ENCODE measurements around the gene RANBP9. TPM values are rescaled to one million over a fixed set of nuclear protein-coding genes. Genes with fewer than 3 reads are reported as not detected.

RANBP9 gene
- total and polyA plus RNA-seq, 2 of the 13 experiments (the other 11 are each of a cell fraction or from before 2014, with no cell fraction given) = 26.6 to 30.6 TPM

- TF ChIP-seq, protein P1, sequence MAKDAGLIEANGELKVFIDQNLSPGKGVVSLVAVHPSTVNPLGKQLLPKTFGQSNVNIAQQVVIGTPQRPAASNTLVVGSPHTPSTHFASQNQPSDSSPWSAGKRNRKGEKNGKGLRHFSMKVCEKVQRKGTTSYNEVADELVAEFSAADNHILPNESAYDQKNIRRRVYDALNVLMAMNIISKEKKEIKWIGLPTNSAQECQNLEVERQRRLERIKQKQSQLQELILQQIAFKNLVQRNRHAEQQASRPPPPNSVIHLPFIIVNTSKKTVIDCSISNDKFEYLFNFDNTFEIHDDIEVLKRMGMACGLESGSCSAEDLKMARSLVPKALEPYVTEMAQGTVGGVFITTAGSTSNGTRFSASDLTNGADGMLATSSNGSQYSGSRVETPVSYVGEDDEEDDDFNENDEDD (CRISPR knock-in tag; IDR thresholded peaks at IDR 0.05; ENCODE audit: borderline replicate concordance) = no peak
- TF ChIP-seq GRHL1 (CRISPR knock-in tag; conservative IDR thresholded peaks at IDR 0.05) (no peak), ELF4 (CRISPR knock-in tag; IDR thresholded peaks at IDR 0.05; ENCODE audit: borderline replicate concordance) (no peak; the same call in 1 of the 2 replicates), ATF4 (CRISPR knock-in tag; IDR thresholded peaks at IDR 0.05) (no peak), ZNF18 (CRISPR knock-in tag; IDR thresholded peaks at IDR 0.05; ENCODE audit: insufficient replicate concordance) (no peak), RFXANK (CRISPR knock-in tag; IDR thresholded peaks at IDR 0.05) (no peak), MAF1 (CRISPR knock-in tag; IDR thresholded peaks at IDR 0.05; ENCODE audit: borderline replicate concordance) (no peak), ATF5 (CRISPR knock-in tag; IDR thresholded peaks at IDR 0.05; ENCODE audit: low read depth) (no peak), NR2F6 (IDR thresholded peaks at IDR 0.05) (no peak), NR2F6 (CRISPR knock-in tag; IDR thresholded peaks at IDR 0.05) (no peak), POLR2AphosphoS5 (IDR thresholded peaks at IDR 0.05; ENCODE audit: low read depth, low read length) (0 out of 2 replicates have a peak, but pooled peaks have one; percentile 11), ZNF761 (CRISPR knock-in tag; conservative IDR thresholded peaks at IDR 0.05) (no peak), GPBP1L1 (CRISPR knock-in tag; IDR thresholded peaks at IDR 0.05) (no peak), PREB (CRISPR knock-in tag; IDR thresholded peaks at IDR 0.05) (no peak), NKX3-1 (CRISPR knock-in tag; IDR thresholded peaks at IDR 0.05) (no peak)
Observed at GRCh38 chr6:13614126-13614925, 97.3 kb downstream of the RANBP9 start (continued).
